ENCODE measurements around the gene CPNE5. TPM values are rescaled to one million over a fixed set of nuclear protein-coding genes. Genes with fewer than 3 reads are reported as not detected.

CPNE5 gene
- total and polyA plus RNA-seq, 9 of the 15 experiments (the other 6 are each of a cell fraction or from before 2014, with no cell fraction given), result 0.14 to 1.0 (median 0.46) TPM; not detected in 2

DNA sequence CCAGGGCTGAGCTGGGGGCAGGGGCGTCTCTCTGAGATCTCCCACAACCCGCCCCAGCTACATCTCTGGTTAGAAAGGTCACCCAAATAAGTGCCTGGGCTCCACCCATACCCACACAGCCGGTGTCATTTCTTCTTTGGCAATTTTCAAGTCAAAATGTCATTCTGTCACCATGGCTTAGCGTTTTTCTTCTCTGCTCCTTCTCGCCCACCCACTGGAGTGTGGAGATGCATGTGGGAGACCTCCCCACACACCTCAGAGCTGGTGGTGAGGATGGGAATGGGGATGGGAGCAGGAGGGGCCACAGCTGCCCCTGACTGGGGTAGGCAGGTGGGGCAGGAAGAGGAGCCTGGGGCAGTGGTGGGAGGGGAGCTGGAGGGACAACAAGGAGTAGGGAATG is 63.1 kb downstream of the CPNE5 start:
- intact Hi-C loops (cut with micrococcal nuclease), result no loop called here
- Histone ChIP-seq H3K9me1 (ENCODE audit: control insufficient read depth, insufficient read depth, low read length) (no peaks in the 10 kb centered on the region), H3K27ac (ENCODE audit: extremely low read depth, low read depth, low read length) (no peak overlapping the region), H3K4me2 (ENCODE audit: insufficient read depth, low read length) (no peak overlapping the region), H3K4me3 (no peak overlapping the region), H3K4me1 (replicated peaks in 1 of 2; ENCODE audit: control insufficient read depth in 2 of 2, insufficient read depth in 2 of 2, low read length in 2 of 2) (no peaks in the 10 kb centered on the region; a peak in 2 of 5 replicates), H3K36me3 (ENCODE audit: control insufficient read depth, insufficient read depth, low read length) (no peaks in the 10 kb centered on the region), H2AFZ (ENCODE audit: low read depth, low read length) (no peak overlapping the region), H4K20me1 (replicated peaks; ENCODE audit: control insufficient read depth, insufficient read depth, low read length) (no peaks in the 10 kb centered on the region), H3K9ac (ENCODE audit: insufficient read depth in 1 of 2, low read depth in 2 of 2, low read length in 2 of 2) (no peak overlapping the region), H3K79me2 (ENCODE audit: control insufficient read depth, insufficient read depth, low read length) (no peaks in the 10 kb centered on the region), H3K9me3 (replicated peaks; ENCODE audit: control insufficient read depth, insufficient read depth, low read depth, low read length) (no peaks in the 10 kb centered on the region), H3K27me3 (ENCODE audit: control insufficient read depth in 2 of 2, insufficient read depth in 2 of 2, low read length in 2 of 2) (peaks cover 54 to 65% of the 10 kb centered on the region in 2 experiments)
- DNase-seq (ENCODE audit: extremely low read depth in 1 of 4, low spot score in 3 of 4) (no peak), FAIRE-seq (no peak), ATAC-seq (no peak)
- 3% methylated on average over 5 of the region's 5 CpGs for WGBS (ENCODE audit: insufficient coverage, low coverage, missing lambda C conversion rate)
- in situ Hi-C loops (cut with MboI), result no loop called here
- TF ChIP-seq MITF (IDR thresholded peaks at IDR 0.05) (no peak), TAF9B (IDR thresholded peaks at IDR 0.05; ENCODE audit: partially characterized antibody) (no peak), KDM5B (IDR thresholded peaks at IDR 0.05; ENCODE audit: insufficient replicate concordance, low read depth, low read length) (no peak), COPS2 (conservative IDR thresholded peaks at IDR 0.05) (no peak), KAT7 (CRISPR knock-in tag; IDR thresholded peaks at IDR 0.05; ENCODE audit: borderline replicate concordance) (no peak)
- no TSS peak for BruUV-seq (replicated peaks)
- CTCF ChIA-PET (ENCODE audit: low intra/inter-chr PET ratio), result no interaction called here
- POLR2A ChIA-PET, result interaction anchor here (0.5 to 1.2 kb wide), 6 partner anchors 9 to 214 kb away, joined by 3 read pairs; partner anchors contain the start of gene C6orf89
